Measurements from ENCODE around the gene NUDT15.

Gene NUDT15

GRCh38 chr13:48086272-48086671, 48.7 kb downstream of the NUDT15 start:
- Histone ChIP-seq H3F3A (ENCODE audit: control insufficient read depth, insufficient read depth) (peaks cover 5% of the 10 kb centered on the region; the same call in 1 of the 2 replicates), H3K9me3 (ENCODE audit: control insufficient read depth, insufficient read depth, low read length) (no peaks in the 10 kb centered on the region), H3K27me3 (ENCODE audit: control insufficient read depth, low read length) (no peaks in the 10 kb centered on the region), H3K27ac (ENCODE audit: low read depth, low read length) (no peak overlapping the region), H3K4me3 (ENCODE audit: low read length) (no peak overlapping the region), H3K4me2 (ENCODE audit: low read length) (no peak overlapping the region), H4K20me1 (ENCODE audit: control insufficient read depth, insufficient read depth, low read depth, low read length) (peaks cover 7% of the 10 kb centered on the region; the same call in 1 of the 2 replicates), H3K36me3 (ENCODE audit: control insufficient read depth, low read length) (peaks cover 55% of the 10 kb centered on the region), H3K9me2 (replicated peaks; ENCODE audit: control insufficient read depth, low read length) (no peaks in the 10 kb centered on the region), H3K4me1 (ENCODE audit: control insufficient read depth, low read length) (peaks cover 1% of the 10 kb centered on the region; the same call in 1 of the 2 replicates), H3K79me2 (ENCODE audit: control insufficient read depth, low read length) (peaks cover 61% of the 10 kb centered on the region)
- TF ChIP-seq EZH2phosphoT487 (IDR thresholded peaks at IDR 0.05; ENCODE audit: borderline replicate concordance, low read length) (no peak), CTCF (IDR thresholded peaks at IDR 0.05; ENCODE audit: low read depth, low read length, poor library complexity, severe bottlenecking) (no peak)

- Histone ChIP-seq H3K79me2 (ENCODE audit: control insufficient read depth, low read length) (peaks cover 64% of the 10 kb centered on the region), H3K9me2 (replicated peaks; ENCODE audit: control insufficient read depth, low read length) (no peaks in the 10 kb centered on the region), H3K27me3 (ENCODE audit: control insufficient read depth, low read length) (no peaks in the 10 kb centered on the region), H3K4me3 (ENCODE audit: low read length) (peak overlapping the region; percentile 91), H3K36me3 (ENCODE audit: control insufficient read depth, low read length) (peaks cover 27% of the 10 kb centered on the region), H3F3A (ENCODE audit: control insufficient read depth, insufficient read depth) (no peaks in the 10 kb centered on the region), H3K4me1 (ENCODE audit: control insufficient read depth, low read length) (peaks cover 26% of the 10 kb centered on the region), H4K20me1 (ENCODE audit: control insufficient read depth, insufficient read depth, low read depth, low read length) (peaks cover 21% of the 10 kb centered on the region), H3K27ac (ENCODE audit: low read depth, low read length) (no peak overlapping the region), H3K9me3 (ENCODE audit: control insufficient read depth, insufficient read depth, low read length) (no peaks in the 10 kb centered on the region), H3K4me2 (ENCODE audit: low read length) (peak overlapping the region; percentile 66)
- no peak for TF ChIP-seq EZH2phosphoT487 (IDR thresholded peaks at IDR 0.05; ENCODE audit: borderline replicate concordance, low read length)
- no peak for TF ChIP-seq CTCF (IDR thresholded peaks at IDR 0.05; ENCODE audit: low read depth, low read length, poor library complexity, severe bottlenecking)
Observed at GRCh38 chr13:48093588-48093987, 56.1 kb downstream of the NUDT15 start.

- TF ChIP-seq EZH2phosphoT487 (IDR thresholded peaks at IDR 0.05; ENCODE audit: borderline replicate concordance, low read length) (no peak), CTCF (IDR thresholded peaks at IDR 0.05; ENCODE audit: low read depth, low read length, poor library complexity, severe bottlenecking) (no peak)
- Histone ChIP-seq H3K4me3 (ENCODE audit: low read length) (peak overlapping the region; percentile 91), H3F3A (ENCODE audit: control insufficient read depth, insufficient read depth) (no peaks in the 10 kb centered on the region), H3K27me3 (ENCODE audit: control insufficient read depth, low read length) (no peaks in the 10 kb centered on the region), H3K27ac (ENCODE audit: low read depth, low read length) (no peak overlapping the region), H3K4me1 (ENCODE audit: control insufficient read depth, low read length) (peaks cover 26% of the 10 kb centered on the region), H3K79me2 (ENCODE audit: control insufficient read depth, low read length) (peaks cover 56% of the 10 kb centered on the region), H3K4me2 (ENCODE audit: low read length) (peak overlapping the region; percentile 66), H3K9me2 (replicated peaks; ENCODE audit: control insufficient read depth, low read length) (no peaks in the 10 kb centered on the region), H3K36me3 (ENCODE audit: control insufficient read depth, low read length) (peaks cover 22% of the 10 kb centered on the region), H4K20me1 (ENCODE audit: control insufficient read depth, insufficient read depth, low read depth, low read length) (peaks cover 15% of the 10 kb centered on the region), H3K9me3 (ENCODE audit: control insufficient read depth, insufficient read depth, low read length) (no peaks in the 10 kb centered on the region)
Observed at GRCh38 chr13:48094404-48094780, 56.9 kb downstream of the NUDT15 start.
